Measurements from ENCODE around the gene TDP2. TPM values are rescaled to one million over a fixed set of nuclear protein-coding genes. Genes with fewer than 3 reads are reported as not detected.

Gene TDP2
- total RNA-seq, result 10 to 100 TPM; 18.5 to 22.2 TPM

DNA sequence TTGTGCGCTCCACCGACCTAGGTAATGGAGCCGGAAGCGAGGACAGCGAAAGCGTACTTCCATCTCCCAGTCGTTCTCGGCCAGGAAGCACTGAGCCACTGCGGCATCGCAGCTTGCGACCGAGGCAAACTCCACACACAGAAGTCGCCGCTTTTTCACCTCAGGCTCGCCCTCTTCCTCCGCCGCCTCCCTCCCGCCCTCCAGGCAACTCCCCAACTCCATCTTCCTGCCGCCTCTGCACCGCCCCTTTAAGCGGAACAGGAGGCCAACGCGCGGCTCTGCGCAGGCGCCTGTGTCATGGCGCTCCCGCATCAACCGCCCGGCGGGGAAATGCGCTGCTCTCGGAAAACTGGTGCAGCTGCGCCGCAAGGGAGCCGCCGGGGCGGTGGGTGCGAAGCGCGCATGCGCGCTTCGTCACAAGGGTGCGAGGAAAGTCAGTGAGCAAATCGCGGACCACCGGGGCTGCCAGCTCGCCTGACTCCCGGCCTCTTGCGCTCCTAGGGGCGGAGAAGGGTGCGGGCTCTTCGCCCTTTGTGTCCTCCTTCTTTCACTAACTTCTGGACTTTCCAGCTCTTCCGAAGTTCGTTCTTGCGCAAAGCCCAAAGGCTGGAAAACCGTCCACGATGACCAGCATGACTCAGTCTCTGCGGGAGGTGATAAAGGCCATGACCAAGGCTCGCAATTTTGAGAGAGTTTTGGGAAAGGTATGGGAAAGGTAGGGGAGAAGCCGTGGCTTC lies at the start of gene TDP2, which contains the start of gene ACOT13:
Gene TDP2 (minus strand): TSS at position 259 of the 737 bp plus-strand sequence. CDS start 37 bp downstream, at position 222.
Gene ACOT13 (plus strand): TSS at position 437 of the 737 bp plus-strand sequence. CDS start 187 bp downstream, at position 624.
- Histone ChIP-seq H3K27ac (peak within 1 kb of the TSS; percentile 91 to 93), H3K4me3 (peak within 1 kb of the TSS; percentile 68 to 79), H3K27me3 (no peaks in the 10 kb centered on the region), H3K4me1 (peaks cover 0 to 34% of the 10 kb centered on the region in 2 donors), H3K9me3 (no peaks in the 10 kb centered on the region), H3K36me3 (peaks cover 16% of the 10 kb centered on the region)
- TF ChIP-seq, protein P1, sequence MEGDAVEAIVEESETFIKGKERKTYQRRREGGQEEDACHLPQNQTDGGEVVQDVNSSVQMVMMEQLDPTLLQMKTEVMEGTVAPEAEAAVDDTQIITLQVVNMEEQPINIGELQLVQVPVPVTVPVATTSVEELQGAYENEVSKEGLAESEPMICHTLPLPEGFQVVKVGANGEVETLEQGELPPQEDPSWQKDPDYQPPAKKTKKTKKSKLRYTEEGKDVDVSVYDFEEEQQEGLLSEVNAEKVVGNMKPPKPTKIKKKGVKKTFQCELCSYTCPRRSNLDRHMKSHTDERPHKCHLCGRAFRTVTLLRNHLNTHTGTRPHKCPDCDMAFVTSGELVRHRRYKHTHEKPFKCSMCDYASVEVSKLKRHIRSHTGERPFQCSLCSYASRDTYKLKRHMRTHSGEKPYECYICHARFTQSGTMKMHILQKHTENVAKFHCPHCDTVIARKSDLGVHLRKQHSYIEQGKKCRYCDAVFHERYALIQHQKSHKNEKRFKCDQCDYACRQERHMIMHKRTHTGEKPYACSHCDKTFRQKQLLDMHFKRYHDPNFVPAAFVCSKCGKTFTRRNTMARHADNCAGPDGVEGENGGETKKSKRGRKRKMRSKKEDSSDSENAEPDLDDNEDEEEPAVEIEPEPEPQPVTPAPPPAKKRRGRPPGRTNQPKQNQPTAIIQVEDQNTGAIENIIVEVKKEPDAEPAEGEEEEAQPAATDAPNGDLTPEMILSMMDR (IDR thresholded peaks at IDR 0.05), result peak in 1 of 2 donors; percentile 61
- peak; percentile 94 for DNase-seq (ENCODE audit: low spot score)

GRCh38 chr6:24710519-24711303 lies 44.0 kb upstream of the TDP2 start:
- no peak overlapping the region for H3K4me3 ChIP-seq
- no peak for DNase-seq (ENCODE audit: low spot score)
- peaks cover 100% of the 10 kb centered on the region for H3K36me3 ChIP-seq
- peaks cover 0 to 40% of the 10 kb centered on the region in 2 donors for H3K4me1 ChIP-seq
- TF ChIP-seq, protein P1 (IDR thresholded peaks at IDR 0.05), result no peak
- no peak overlapping the region for H3K27ac ChIP-seq
- H3K27me3 ChIP-seq, result no peaks in the 10 kb centered on the region
- H3K9me3 ChIP-seq, result no peaks in the 10 kb centered on the region

DNA sequence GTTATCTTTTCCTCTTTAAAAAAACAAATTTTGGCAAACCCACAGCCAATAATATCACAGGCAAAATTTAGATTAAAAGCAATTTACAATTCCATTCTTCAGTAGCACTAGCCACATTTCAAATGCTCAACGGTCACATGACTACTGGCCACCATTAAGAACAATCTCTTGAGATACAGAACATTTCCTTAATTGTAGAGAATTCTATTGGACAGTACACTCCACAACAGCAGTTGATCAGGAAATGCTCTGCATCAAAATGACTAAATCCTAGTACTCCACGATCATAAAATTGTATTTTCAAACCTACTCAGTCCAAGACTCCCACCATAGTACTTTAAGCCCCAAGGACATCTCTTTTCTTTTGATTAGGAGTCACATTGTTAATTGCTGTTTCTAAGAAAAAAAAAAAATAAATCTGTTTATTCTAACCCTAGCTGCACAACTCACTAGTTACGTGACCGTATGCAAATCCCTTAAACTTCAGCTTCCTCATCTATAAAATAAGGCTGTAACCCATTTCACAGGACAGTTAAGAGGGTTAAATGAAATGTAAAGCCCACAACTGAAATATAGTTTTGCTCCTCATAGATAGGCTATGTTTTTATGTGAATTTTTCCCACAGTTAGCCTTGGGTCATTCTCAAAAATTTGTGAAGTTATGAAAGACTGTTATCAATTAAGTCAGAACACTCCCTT lies 42.5 kb upstream of the TDP2 start:
- peaks cover 0 to 25% of the 10 kb centered on the region in 2 donors for H3K4me1 ChIP-seq
- peaks cover 100% of the 10 kb centered on the region for H3K36me3 ChIP-seq
- TF ChIP-seq, protein P1 (IDR thresholded peaks at IDR 0.05), result no peak
- DNase-seq (ENCODE audit: low spot score), result no peak
- no peaks in the 10 kb centered on the region for H3K9me3 ChIP-seq
- no peak overlapping the region for H3K4me3 ChIP-seq
- no peaks in the 10 kb centered on the region for H3K27me3 ChIP-seq
- H3K27ac ChIP-seq, result no peak overlapping the region

DNA sequence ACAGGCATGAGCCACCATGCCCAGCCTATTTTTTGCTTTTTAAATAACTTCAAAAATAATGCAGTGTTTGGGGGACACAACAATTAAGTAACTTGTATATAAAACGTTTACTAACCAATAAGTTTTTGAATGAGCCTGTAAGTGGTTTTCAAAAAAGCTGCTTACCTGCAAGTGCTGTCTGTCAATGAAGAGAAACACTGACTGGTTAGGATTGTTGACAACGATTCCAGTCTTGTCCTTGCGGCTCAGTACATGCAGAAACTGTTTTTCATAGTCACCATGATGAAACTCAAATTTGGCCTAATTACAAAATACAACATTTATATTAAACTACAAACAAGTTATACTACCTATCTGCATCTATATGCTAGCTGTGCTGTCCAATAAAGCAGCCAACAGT lies 41.9 kb upstream of the TDP2 start:
- Histone ChIP-seq H3K36me3 (peaks cover 100% of the 10 kb centered on the region), H3K9me3 (no peaks in the 10 kb centered on the region), H3K4me3 (no peak overlapping the region), H3K4me1 (peaks cover 0 to 20% of the 10 kb centered on the region in 2 donors), H3K27me3 (no peaks in the 10 kb centered on the region), H3K27ac (no peak overlapping the region)
- TF ChIP-seq, protein P1 (IDR thresholded peaks at IDR 0.05), result no peak
- DNase-seq (ENCODE audit: low spot score), result no peak

GRCh38 chr6:24704468-24704867 lies 37.8 kb upstream of the TDP2 start:
- peaks cover 69% of the 10 kb centered on the region for H3K36me3 ChIP-seq
- no peaks in the 10 kb centered on the region for H3K9me3 ChIP-seq
- H3K4me3 ChIP-seq, result no peak overlapping the region
- H3K27ac ChIP-seq, result no peak overlapping the region
- TF ChIP-seq, protein P1 (IDR thresholded peaks at IDR 0.05), result no peak
- DNase-seq (ENCODE audit: low spot score), result no peak
- no peaks in the 10 kb centered on the region for H3K27me3 ChIP-seq
- H3K4me1 ChIP-seq, result no peaks in the 10 kb centered on the region

Data from right atrium auricular region (tissue), 2 donors.